HepG2 (cell line): ENCODE measurements around the gene SLC19A1. TPM values are rescaled to one million over a fixed set of nuclear protein-coding genes. Genes with fewer than 3 reads are reported as not detected.

Experiments used
- ARID3A ChIP-seq: IDR thresholded peaks from 2 replicates; pipeline ENCODE4 v1.6.1; 2012; ENCODE audit warnings: low read depth, low read length, improper control_type of control experiment
- HES4 ChIP-seq: sonication (generic); formaldehyde crosslinking; IDR thresholded peaks from 2 replicates; pipeline ENCODE4 v1.9.0; 2021; ENCODE audit warnings: mild to moderate bottlenecking, missing genetic modification reagents, borderline replicate concordance
- MAFF ChIP-seq: IDR thresholded peaks from 2 replicates; pipeline ENCODE4 v1.6.1; 2011; ENCODE audit warnings: low read depth, low read length, improper control_type of control experiment
- MLLT10 ChIP-seq: sonication (generic); formaldehyde crosslinking; IDR thresholded peaks from 2 replicates; pipeline ENCODE4 v1.4.0; 2020; ENCODE audit warnings: missing genetic modification reagents
- MXD4 ChIP-seq: IDR thresholded peaks from 2 replicates; pipeline ENCODE4 v1.6.1; 2016; ENCODE audit warnings: mild to moderate bottlenecking, missing biosample characterization, missing genetic modification reagents
- NONO ChIP-seq, 2 experiments: fragments of 450-650 bp in 1 of 2; sonication (generic) in 1 of 2; formaldehyde crosslinking in 1 of 2; IDR thresholded peaks in 1 of 2; conservative IDR thresholded peaks in 1 of 2; 2 replicates each; pipeline versions ENCODE4 v1.6.1 to v1.8.0; 2017 to 2022; ENCODE audit warnings: mild to moderate bottlenecking in 1 of 2, missing genetic modification reagents in 1 of 2, moderate library complexity in 1 of 2
- PAXIP1 ChIP-seq: sonication (generic); formaldehyde crosslinking; conservative IDR thresholded peaks from 2 replicates; pipeline ENCODE4 v1.4.0; 2020; ENCODE audit warnings: mild to moderate bottlenecking, missing genetic modification reagents, moderate library complexity
- RFX5 ChIP-seq: IDR thresholded peaks from 2 replicates; pipeline ENCODE4 v1.6.1; 2011; ENCODE audit warnings: low read depth, low read length, improper control_type of control experiment
- TMF1 ChIP-seq: sonication (generic); formaldehyde crosslinking; IDR thresholded peaks from 2 replicates; pipeline ENCODE4 v1.8.1; 2022; ENCODE audit warnings: low read depth, missing genetic modification reagents
- ZBTB3 ChIP-seq: sonication (generic); formaldehyde crosslinking; IDR thresholded peaks from 2 replicates; pipeline ENCODE4 v1.4.0; 2020; ENCODE audit warnings: low read depth, mild to moderate bottlenecking, moderate library complexity, missing genetic modification reagents, borderline replicate concordance
- ZNF333 ChIP-seq: sonication (generic); formaldehyde crosslinking; IDR thresholded peaks from 2 replicates; pipeline ENCODE4 v1.4.0; 2020; ENCODE audit warnings: mild to moderate bottlenecking, missing genetic modification reagents, borderline replicate concordance
- polyA plus RNA-seq, 8 experiments: library from polyadenylated mRNA; depleted of rRNA in 3 of 8; stranded (reverse) in 7 of 8; unstranded in 1 of 8; fragments of >200 nt; fragmentation: Illumina TruSeq in 4 of 8; extraction: Trizol in 4 of 8; gene quantifications; 2 replicates each; pipeline versions ENCODE4 v1.2.1 to v1.2.3, GENCODE V29; 2011 to 2016; ENCODE audit warnings: low read depth in 4 of 8, missing spikeins in 1 of 8, mixed read lengths in 1 of 8; ENCODE audit not compliant: insufficient read depth in 1 of 8
- total RNA-seq, 5 experiments: library from RNA; depleted of rRNA; stranded (reverse); fragments of >200 nt; fragmentation: Illumina TruSeq; extraction: Trizol; gene quantifications; 2 replicates each; pipeline ENCODE4 v1.2.3, GENCODE V29; 2016; ENCODE audit warnings: low read depth in 1 of 5

Gene SLC19A1
- total and polyA plus RNA-seq, 2 of the 13 experiments (the other 11 are each of a cell fraction or from before 2014, with no cell fraction given) = 21.8 to 23.0 TPM

- no peak for TF ChIP-seq ZBTB3 (CRISPR knock-in tag)
- no peak for TF ChIP-seq MXD4
- TF ChIP-seq MLLT10 (CRISPR knock-in tag) = no peak
- no peak for TF ChIP-seq ARID3A
- TF ChIP-seq ZNF333 = no peak
- TF ChIP-seq HES4 (CRISPR knock-in tag) = no peak
- TF ChIP-seq NONO (IDR thresholded peaks at IDR 0.05) = no peak
- no peak for TF ChIP-seq NONO (CRISPR knock-in tag; conservative IDR thresholded peaks at IDR 0.05)
- 0 out of 2 replicates have a peak, but pooled peaks have one; percentile 29 for TF ChIP-seq PAXIP1
- TF ChIP-seq TMF1 (CRISPR knock-in tag) = no peak
- TF ChIP-seq RFX5 = no peak
- 0 out of 2 replicates have a peak, but pooled peaks have one; percentile 15 for TF ChIP-seq MAFF
Observed at GRCh38 chr21:45460611-45461368, 81.5 kb downstream of the SLC19A1 start (continued).
